ENCODE results near the gene NENF. TPM values are rescaled to one million over a fixed set of nuclear protein-coding genes. Genes with fewer than 3 reads are reported as not detected.

The NENF gene
- total RNA-seq, 1 experiment from 2014 or later: 71.8 TPM

DNA sequence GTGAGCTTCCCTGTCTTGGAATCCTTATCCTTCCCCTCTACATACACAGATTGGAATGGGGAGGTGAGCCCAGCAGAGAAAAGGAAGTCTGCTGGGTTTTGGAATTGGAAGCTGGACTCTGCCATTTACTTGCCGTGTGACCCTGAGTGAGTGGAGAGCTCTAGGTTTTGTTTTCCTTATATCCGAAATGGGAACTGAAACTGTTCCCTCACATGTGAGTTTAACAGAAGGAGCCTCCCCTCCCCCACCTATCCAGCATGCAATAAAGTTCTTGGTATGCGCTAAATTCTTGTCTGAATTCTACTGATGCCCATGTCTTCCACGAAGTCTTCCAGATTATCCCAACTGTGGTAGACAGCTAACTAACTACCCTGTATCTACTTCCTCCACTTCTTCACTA is 58.7 kb downstream of the NENF start:
- no peak overlapping the region for H2AFZ ChIP-seq
- TF ChIP-seq, protein P1, sequence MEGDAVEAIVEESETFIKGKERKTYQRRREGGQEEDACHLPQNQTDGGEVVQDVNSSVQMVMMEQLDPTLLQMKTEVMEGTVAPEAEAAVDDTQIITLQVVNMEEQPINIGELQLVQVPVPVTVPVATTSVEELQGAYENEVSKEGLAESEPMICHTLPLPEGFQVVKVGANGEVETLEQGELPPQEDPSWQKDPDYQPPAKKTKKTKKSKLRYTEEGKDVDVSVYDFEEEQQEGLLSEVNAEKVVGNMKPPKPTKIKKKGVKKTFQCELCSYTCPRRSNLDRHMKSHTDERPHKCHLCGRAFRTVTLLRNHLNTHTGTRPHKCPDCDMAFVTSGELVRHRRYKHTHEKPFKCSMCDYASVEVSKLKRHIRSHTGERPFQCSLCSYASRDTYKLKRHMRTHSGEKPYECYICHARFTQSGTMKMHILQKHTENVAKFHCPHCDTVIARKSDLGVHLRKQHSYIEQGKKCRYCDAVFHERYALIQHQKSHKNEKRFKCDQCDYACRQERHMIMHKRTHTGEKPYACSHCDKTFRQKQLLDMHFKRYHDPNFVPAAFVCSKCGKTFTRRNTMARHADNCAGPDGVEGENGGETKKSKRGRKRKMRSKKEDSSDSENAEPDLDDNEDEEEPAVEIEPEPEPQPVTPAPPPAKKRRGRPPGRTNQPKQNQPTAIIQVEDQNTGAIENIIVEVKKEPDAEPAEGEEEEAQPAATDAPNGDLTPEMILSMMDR (conservative IDR thresholded peaks at IDR 0.05): no peak
- no peak for TF ChIP-seq EZH2 (IDR thresholded peaks at IDR 0.05; ENCODE audit: low read depth)
- H3K27me3 ChIP-seq (ENCODE audit: insufficient read depth, low read depth): no peaks in the 10 kb centered on the region
- peaks cover 33% of the 10 kb centered on the region for H3K4me1 ChIP-seq (replicated peaks; ENCODE audit: insufficient read depth)
- no peaks in the 10 kb centered on the region for H3K36me3 ChIP-seq (ENCODE audit: low read depth)
- H3K27ac ChIP-seq: no peak overlapping the region
- BruUV-seq (replicated peaks): no TSS peak
- H3K4me2 ChIP-seq: no peak overlapping the region
- intact Hi-C loops (cut with micrococcal nuclease; ENCODE audit: unreplicated experiment): no loop called here
- no peak for DNase-seq
- H3K79me2 ChIP-seq (ENCODE audit: low read depth): no peaks in the 10 kb centered on the region
- CTCF ChIA-PET: no interaction called here
- POLR2A ChIA-PET (ENCODE audit: unreplicated experiment): no interaction called here
- no peaks in the 10 kb centered on the region for H3K9me3 ChIP-seq (ENCODE audit: insufficient read depth, low read depth)
- no peaks in the 10 kb centered on the region for H3K9me2 ChIP-seq (ENCODE audit: insufficient read depth)
- H3F3A ChIP-seq (ENCODE audit: insufficient read depth, low read depth): peaks cover 23% of the 10 kb centered on the region
- no peaks in the 10 kb centered on the region for H4K20me1 ChIP-seq (ENCODE audit: insufficient read depth)
- no peak overlapping the region for H3K4me3 ChIP-seq

Other genes with a start within 250 kb of the NENF start
- 22.8 and 26.7 TPM in 2 replicates for gene PPP2R5A, start 147.5 kb upstream of the NENF start, total RNA-seq (2021)
- 27.7 and 28.7 TPM in 2 replicates for gene PACC1, start 18.0 kb upstream of the NENF start, total RNA-seq (2021)
- 10.2 and 10.8 TPM in 2 replicates for gene ATF3, start 175.8 kb downstream of the NENF start, total RNA-seq (2021)